Mesendoderm (in vitro differentiated cells): ENCODE data around the gene ABCG2.
A peak's percentile ranks its signal among the peaks of the same experiment; 100 is the strongest.

Experiments used
- DNase-seq: peaks from one replicate; pipeline ENCODE4 v3.0.0; 2013
- H2AK5ac ChIP-seq: 2 replicates; pipeline ENCODE4 v1.6.1; 2013; ENCODE audit warnings: low read length, inconsistent platforms
- H2BK120ac ChIP-seq: 2 replicates; pipeline ENCODE4 v1.6.1; 2013; ENCODE audit warnings: low read depth, mild to moderate bottlenecking, low read length, moderate library complexity, mixed read lengths
- H2BK15ac ChIP-seq: replicated peaks from 2 replicates; pipeline ENCODE4 v1.6.1; 2013; ENCODE audit warnings: low read depth, mild to moderate bottlenecking, moderate library complexity
- H2BK5ac ChIP-seq: 2 replicates; pipeline ENCODE4 v1.6.1; 2013; ENCODE audit warnings: low read length, inconsistent platforms
- H3K18ac ChIP-seq: 2 replicates; pipeline ENCODE4 v1.6.1; 2013; ENCODE audit warnings: mild to moderate bottlenecking, low read length, mixed read lengths
- H3K23ac ChIP-seq: one replicate; pipeline ENCODE4 v1.6.1; 2013; ENCODE audit warnings: low read length
- H3K27ac ChIP-seq: 2 replicates; pipeline ENCODE4 v1.5.1; 2013; ENCODE audit warnings: low read depth, mild to moderate bottlenecking, inconsistent platforms, low read length, moderate library complexity
- H3K27me3 ChIP-seq: 2 replicates; pipeline ENCODE4 v1.6.1; 2013; ENCODE audit warnings: low read length, control low read depth, mild to moderate bottlenecking, inconsistent platforms; ENCODE audit not compliant: insufficient read depth, poor library complexity
- H3K36me3 ChIP-seq: 2 replicates; pipeline ENCODE4 v1.6.1; 2013; ENCODE audit warnings: low read length, inconsistent platforms; ENCODE audit not compliant: control insufficient read depth, insufficient read depth
- H3K4ac ChIP-seq: one replicate; pipeline ENCODE4 v1.6.1; 2013; ENCODE audit warnings: low read depth, mild to moderate bottlenecking, low read length, moderate library complexity
- H3K4me1 ChIP-seq: 2 replicates; pipeline ENCODE4 v1.6.1; 2013; ENCODE audit warnings: low read depth, low read length, inconsistent platforms; ENCODE audit not compliant: control insufficient read depth
- H3K4me2 ChIP-seq: 2 replicates; pipeline ENCODE4 v1.6.1; 2013; ENCODE audit warnings: low read length
- H3K4me3 ChIP-seq: 2 replicates; pipeline ENCODE4 v1.5.1; 2013; ENCODE audit warnings: mild to moderate bottlenecking, low read length
- H3K56ac ChIP-seq: one replicate; pipeline ENCODE4 v1.6.1; 2013; ENCODE audit warnings: low read length
- H3K79me1 ChIP-seq: 2 replicates; pipeline ENCODE4 v1.6.1; 2013; ENCODE audit warnings: low read length, inconsistent platforms
- H3K79me2 ChIP-seq: 2 replicates; pipeline ENCODE4 v1.6.1; 2013; ENCODE audit warnings: mild to moderate bottlenecking, low read length; ENCODE audit not compliant: control insufficient read depth, insufficient read depth
- H3K9ac ChIP-seq: 2 replicates; pipeline ENCODE4 v1.6.1; 2013; ENCODE audit warnings: low read length, inconsistent platforms
- H4K5ac ChIP-seq: one replicate; pipeline ENCODE4 v1.6.1; 2013; ENCODE audit warnings: low read length
- H4K8ac ChIP-seq: one replicate; pipeline ENCODE4 v1.6.1; 2013; ENCODE audit warnings: low read depth, mild to moderate bottlenecking, control low read depth, low read length, moderate library complexity
- WGBS: extraction: QIAGEN DNeasy Blood & Tissue Kit; methylation state at CpG from one replicate; pipeline ENCODE4 v1.1.7; 2013; ENCODE audit warnings: low lambda C conversion rate, missing lambda C conversion rate; ENCODE audit not compliant: insufficient coverage; ENCODE audit errors: extremely low coverage; 5-methylcytosine and 5-hydroxymethylcytosine counted together

Gene ABCG2

DNA sequence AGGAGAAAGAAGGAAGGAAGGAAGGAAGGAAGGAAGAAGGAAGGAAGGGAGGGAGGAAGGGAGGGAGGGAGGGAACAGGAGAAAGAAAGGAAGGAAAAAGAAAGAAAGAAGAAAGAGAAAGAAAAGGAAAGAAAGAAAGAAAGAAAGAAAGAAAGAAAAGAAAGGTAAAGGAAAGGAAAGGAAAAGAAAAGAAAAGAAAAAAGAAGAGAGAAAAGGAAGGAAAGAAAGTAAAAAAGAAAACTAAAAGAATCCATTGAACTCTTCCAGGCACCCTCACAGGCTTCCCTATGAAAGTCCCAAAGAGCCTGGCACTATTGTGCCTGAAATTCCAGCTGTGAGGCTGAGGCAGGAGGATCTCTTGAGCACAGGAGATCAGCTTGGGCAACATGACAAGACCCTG lies 11.5 kb downstream of the ABCG2 start:
- no peak overlapping the region for H2BK15ac ChIP-seq
- no peak overlapping the region for H2BK120ac ChIP-seq
- no peak overlapping the region for H3K18ac ChIP-seq
- H4K5ac ChIP-seq = no peak overlapping the region
- H3K4ac ChIP-seq = no peak overlapping the region
- H3K4me3 ChIP-seq = no peak overlapping the region
- no peaks in the 10 kb centered on the region for H3K27me3 ChIP-seq
- no peak overlapping the region for H3K23ac ChIP-seq
- peak overlapping the region; percentile 63 for H3K56ac ChIP-seq
- H3K79me1 ChIP-seq = peaks cover 4% of the 10 kb centered on the region
- no peak overlapping the region for H4K8ac ChIP-seq
- peak; percentile 37 for DNase-seq
- no peaks in the 10 kb centered on the region for H3K36me3 ChIP-seq
- H3K4me2 ChIP-seq = no peak overlapping the region
- no peak overlapping the region for H2BK5ac ChIP-seq
- peaks cover 10% of the 10 kb centered on the region for H3K4me1 ChIP-seq
- H2AK5ac ChIP-seq = no peak overlapping the region
- no peak overlapping the region for H3K9ac ChIP-seq
- no peak overlapping the region for H3K27ac ChIP-seq
- peaks cover 4% of the 10 kb centered on the region for H3K79me2 ChIP-seq

DNA sequence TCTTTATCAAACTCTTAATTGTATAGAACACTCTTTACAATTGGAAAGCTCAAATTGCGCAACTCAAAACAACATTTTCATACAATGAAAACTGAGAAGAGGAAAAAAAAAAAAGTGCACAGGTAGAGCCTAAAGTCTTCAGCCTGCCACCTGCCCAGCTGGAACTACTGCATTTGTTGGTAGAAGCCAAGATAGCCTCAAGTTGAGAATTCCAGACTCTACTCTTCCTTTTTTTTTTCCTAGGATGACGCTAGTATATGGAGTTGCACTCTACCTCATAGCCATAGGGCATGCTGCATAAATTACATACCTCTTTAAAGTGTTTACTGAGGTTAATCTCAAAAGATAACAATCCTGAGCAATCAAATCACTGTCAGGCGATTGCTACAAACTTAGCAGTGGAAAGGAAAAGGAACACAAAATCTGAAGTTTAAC lies 13.6 kb downstream of the ABCG2 start:
- Histone ChIP-seq H3K4ac (no peak overlapping the region), H3K79me1 (no peaks in the 10 kb centered on the region), H3K56ac (no peak overlapping the region), H4K5ac (no peak overlapping the region), H3K23ac (no peak overlapping the region), H2AK5ac (no peak overlapping the region), H2BK15ac (no peak overlapping the region), H3K9ac (no peak overlapping the region), H3K4me1 (peaks cover 10% of the 10 kb centered on the region), H2BK120ac (peak overlapping the region; percentile 45), H3K4me2 (no peak overlapping the region), H3K27ac (peak overlapping the region; percentile 24), H4K8ac (no peak overlapping the region), H3K18ac (no peak overlapping the region), H3K36me3 (no peaks in the 10 kb centered on the region), H3K4me3 (no peak overlapping the region), H3K27me3 (no peaks in the 10 kb centered on the region), H2BK5ac (no peak overlapping the region), H3K79me2 (peaks cover 2% of the 10 kb centered on the region)
- peak; percentile 52 for DNase-seq
- WGBS = 0% methylated on average over 1 of the region's 3 CpGs

DNA sequence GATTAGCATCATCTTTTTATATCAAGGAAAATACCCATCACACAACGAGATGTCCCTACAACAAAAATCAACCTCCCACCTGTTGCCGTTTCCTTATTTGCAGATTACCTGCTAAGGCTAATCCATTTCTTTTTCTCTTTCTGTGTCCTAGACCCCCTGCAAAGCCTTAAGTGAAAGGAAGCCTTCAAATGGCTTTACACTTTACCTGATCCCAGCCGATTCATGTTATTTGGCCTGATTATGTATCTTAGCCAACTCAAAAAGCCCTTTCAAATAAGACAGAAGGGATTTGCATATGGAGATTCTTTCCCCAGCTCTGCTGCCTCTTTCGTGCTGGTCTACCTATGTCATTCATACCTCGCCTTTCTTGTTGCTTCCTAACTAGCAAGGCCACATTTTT lies 14.4 kb downstream of the ABCG2 start:
- H3K36me3 ChIP-seq = no peaks in the 10 kb centered on the region
- no peak overlapping the region for H2BK120ac ChIP-seq
- no peak overlapping the region for H3K4me3 ChIP-seq
- no peak overlapping the region for H2AK5ac ChIP-seq
- H3K4me2 ChIP-seq = no peak overlapping the region
- H3K4me1 ChIP-seq = peaks cover 10% of the 10 kb centered on the region
- no peak overlapping the region for H3K4ac ChIP-seq
- DNase-seq = peak; percentile 85
- no peak overlapping the region for H3K9ac ChIP-seq
- no peaks in the 10 kb centered on the region for H3K79me1 ChIP-seq
- no peak overlapping the region for H2BK15ac ChIP-seq
- H4K5ac ChIP-seq = no peak overlapping the region
- H4K8ac ChIP-seq = peak overlapping the region; percentile 2
- no peak overlapping the region for H3K18ac ChIP-seq
- H3K23ac ChIP-seq = no peak overlapping the region
- peak overlapping the region; percentile 63 for H3K27ac ChIP-seq
- no peak overlapping the region for H3K56ac ChIP-seq
- peaks cover 2% of the 10 kb centered on the region for H3K79me2 ChIP-seq
- WGBS = no CpG with 5 or more reads among the region's 5 CpGs
- no peak overlapping the region for H2BK5ac ChIP-seq
- no peaks in the 10 kb centered on the region for H3K27me3 ChIP-seq

DNA sequence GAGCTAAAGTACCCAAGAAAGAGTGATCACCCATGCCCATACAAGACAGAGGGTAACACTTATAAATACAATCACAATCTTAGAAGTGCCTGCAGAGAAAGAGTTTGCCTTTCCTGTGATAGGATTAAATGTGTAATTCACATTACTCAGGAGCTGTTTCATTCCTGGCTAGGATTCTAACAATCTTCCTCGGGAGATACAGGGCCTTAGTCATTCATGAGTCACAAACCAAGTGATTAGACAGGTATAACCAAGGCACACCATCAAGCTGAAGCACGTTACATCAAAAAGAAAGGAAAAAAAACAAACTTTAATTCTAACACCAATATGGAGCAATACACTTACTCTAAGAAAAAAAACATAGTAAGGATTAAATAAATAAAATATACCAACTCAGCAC lies 14.9 kb downstream of the ABCG2 start:
- H3K4me1 ChIP-seq = peaks cover 10% of the 10 kb centered on the region
- no peak overlapping the region for H3K4me2 ChIP-seq
- H3K79me2 ChIP-seq = peaks cover 2% of the 10 kb centered on the region
- H4K5ac ChIP-seq = no peak overlapping the region
- no peak overlapping the region for H3K18ac ChIP-seq
- WGBS = no CpG with 5 or more reads among the region's 2 CpGs
- no peaks in the 10 kb centered on the region for H3K27me3 ChIP-seq
- no peak overlapping the region for H3K23ac ChIP-seq
- peak; percentile 60 for DNase-seq
- H3K27ac ChIP-seq = no peak overlapping the region
- no peak overlapping the region for H3K4ac ChIP-seq
- H3K79me1 ChIP-seq = no peaks in the 10 kb centered on the region
- H3K4me3 ChIP-seq = no peak overlapping the region
- H3K36me3 ChIP-seq = no peaks in the 10 kb centered on the region
- no peak overlapping the region for H4K8ac ChIP-seq
- no peak overlapping the region for H3K9ac ChIP-seq
- H2BK5ac ChIP-seq = no peak overlapping the region
- no peak overlapping the region for H2BK15ac ChIP-seq
- no peak overlapping the region for H2AK5ac ChIP-seq
- no peak overlapping the region for H2BK120ac ChIP-seq
- H3K56ac ChIP-seq = no peak overlapping the region

DNA sequence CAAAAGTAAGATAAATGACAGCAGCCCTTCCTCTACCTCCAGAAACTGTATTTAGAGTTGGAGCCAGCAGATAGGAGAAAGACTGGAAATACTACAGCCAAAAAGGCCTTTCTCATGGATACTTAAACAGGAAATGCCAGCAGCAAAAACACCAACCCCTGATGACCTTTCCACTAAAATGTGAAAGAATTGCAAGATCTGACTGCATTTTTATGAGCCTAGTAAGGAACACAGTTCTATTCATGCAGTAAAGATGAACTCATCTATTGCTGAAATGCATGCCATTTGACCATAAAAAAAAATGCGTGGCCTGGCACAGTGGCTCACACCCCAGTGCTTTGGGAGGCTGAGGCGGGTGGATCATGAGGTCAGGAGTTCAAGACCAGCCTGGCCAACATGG lies 19.9 kb downstream of the ABCG2 start:
- no peak overlapping the region for H3K4me3 ChIP-seq
- no peak overlapping the region for H3K18ac ChIP-seq
- no peak overlapping the region for H4K8ac ChIP-seq
- no peak overlapping the region for H2AK5ac ChIP-seq
- peaks cover 7% of the 10 kb centered on the region for H3K4me1 ChIP-seq
- no peak overlapping the region for H3K23ac ChIP-seq
- no peak overlapping the region for H2BK5ac ChIP-seq
- no peaks in the 10 kb centered on the region for H3K27me3 ChIP-seq
- no peak overlapping the region for H3K4me2 ChIP-seq
- H2BK15ac ChIP-seq = no peak overlapping the region
- H3K79me2 ChIP-seq = peaks cover 2% of the 10 kb centered on the region
- no peak for DNase-seq
- H2BK120ac ChIP-seq = no peak overlapping the region
- no peak overlapping the region for H3K4ac ChIP-seq
- no peaks in the 10 kb centered on the region for H3K79me1 ChIP-seq
- no CpG with 5 or more reads among the region's 2 CpGs for WGBS
- H3K56ac ChIP-seq = no peak overlapping the region
- H3K27ac ChIP-seq = no peak overlapping the region
- H3K9ac ChIP-seq = no peak overlapping the region
- no peaks in the 10 kb centered on the region for H3K36me3 ChIP-seq
- no peak overlapping the region for H4K5ac ChIP-seq

DNA sequence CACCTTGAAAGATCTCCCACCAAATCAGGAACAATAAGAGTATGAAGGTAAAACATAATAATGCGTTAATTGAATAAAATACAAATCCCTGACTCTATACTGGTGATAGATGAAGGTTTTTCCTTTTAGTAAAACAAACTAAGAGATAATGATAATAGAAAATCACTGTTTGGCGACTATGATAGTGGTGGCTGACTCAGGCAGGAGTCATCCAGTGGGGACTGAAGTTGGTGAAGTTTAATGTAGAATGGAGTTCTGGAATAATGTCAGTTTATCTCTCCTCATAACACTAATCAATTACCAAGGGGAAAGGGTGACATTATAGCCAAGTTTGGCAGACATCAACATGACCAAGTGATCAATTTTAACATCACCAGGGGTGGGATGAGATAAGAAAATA lies 21.3 kb downstream of the ABCG2 start:
- Histone ChIP-seq H3K4me2 (no peak overlapping the region), H3K23ac (no peak overlapping the region), H2BK5ac (no peak overlapping the region), H3K36me3 (no peaks in the 10 kb centered on the region), H2AK5ac (no peak overlapping the region), H2BK120ac (no peak overlapping the region), H3K4me1 (peaks cover 5% of the 10 kb centered on the region), H3K27me3 (no peaks in the 10 kb centered on the region), H3K56ac (no peak overlapping the region), H4K8ac (no peak overlapping the region), H3K18ac (no peak overlapping the region), H3K9ac (no peak overlapping the region), H3K4ac (no peak overlapping the region), H3K79me2 (no peaks in the 10 kb centered on the region), H4K5ac (no peak overlapping the region), H3K27ac (no peak overlapping the region), H2BK15ac (no peak overlapping the region), H3K4me3 (no peak overlapping the region), H3K79me1 (no peaks in the 10 kb centered on the region)
- no CpG with 5 or more reads among the region's 2 CpGs for WGBS
- DNase-seq = no peak
